ENCODE data around the gene WFIKKN2.

GRCh38 chr17:50805486-50805885 is 29.9 kb upstream of the WFIKKN2 start:
- TF ChIP-seq, protein P1, sequence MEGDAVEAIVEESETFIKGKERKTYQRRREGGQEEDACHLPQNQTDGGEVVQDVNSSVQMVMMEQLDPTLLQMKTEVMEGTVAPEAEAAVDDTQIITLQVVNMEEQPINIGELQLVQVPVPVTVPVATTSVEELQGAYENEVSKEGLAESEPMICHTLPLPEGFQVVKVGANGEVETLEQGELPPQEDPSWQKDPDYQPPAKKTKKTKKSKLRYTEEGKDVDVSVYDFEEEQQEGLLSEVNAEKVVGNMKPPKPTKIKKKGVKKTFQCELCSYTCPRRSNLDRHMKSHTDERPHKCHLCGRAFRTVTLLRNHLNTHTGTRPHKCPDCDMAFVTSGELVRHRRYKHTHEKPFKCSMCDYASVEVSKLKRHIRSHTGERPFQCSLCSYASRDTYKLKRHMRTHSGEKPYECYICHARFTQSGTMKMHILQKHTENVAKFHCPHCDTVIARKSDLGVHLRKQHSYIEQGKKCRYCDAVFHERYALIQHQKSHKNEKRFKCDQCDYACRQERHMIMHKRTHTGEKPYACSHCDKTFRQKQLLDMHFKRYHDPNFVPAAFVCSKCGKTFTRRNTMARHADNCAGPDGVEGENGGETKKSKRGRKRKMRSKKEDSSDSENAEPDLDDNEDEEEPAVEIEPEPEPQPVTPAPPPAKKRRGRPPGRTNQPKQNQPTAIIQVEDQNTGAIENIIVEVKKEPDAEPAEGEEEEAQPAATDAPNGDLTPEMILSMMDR (IDR thresholded peaks at IDR 0.05; ENCODE audit: poor library complexity): no peak
- TF ChIP-seq EZH2 (IDR thresholded peaks at IDR 0.05; ENCODE audit: borderline replicate concordance): no peak

All from hepatocyte (in vitro differentiated cells).